RWPE1 (cell line): ENCODE measurements around the gene NANS.
A peak's percentile ranks its signal among the peaks of the same experiment; 100 is the strongest.
"Not testable (repeated sequence)": the region's sequence is repeated elsewhere in the genome, so short reads cannot be mapped to it uniquely, and the experiment has no call there.

Source experiments
- CTCF ChIA-PET: fragments of 350-600 bp; sonication (Branson Sonifier 250); formaldehyde crosslinking; extraction: SDS; loops from one replicate; lab custom pipeline; 2021; lab: Yijun Ruan, JAX
- POLR2A ChIA-PET: fragments of 400-600 bp; formaldehyde crosslinking; extraction: SDS; loops from one replicate; lab custom pipeline; 2020; ENCODE audit warnings: antibody characterized with exemption; ENCODE audit not compliant: low non-redundant PET; lab: Yijun Ruan, JAX
- DNase-seq: peaks from one replicate; pipeline ENCODE4 v3.0.0; 2012; ENCODE audit warnings: low spot score
- H3K27ac ChIP-seq: fragments of 450-650 bp; 2 replicates; pipeline ENCODE4 v1.5.1; 2017
- TF ChIP-seq, protein P1 (sequence below): fragments of 450-650 bp; conservative IDR thresholded peaks from 2 replicates; pipeline ENCODE4 v1.5.1; 2017; ENCODE audit warnings: low read depth, mild to moderate bottlenecking

The NANS gene

DNA sequence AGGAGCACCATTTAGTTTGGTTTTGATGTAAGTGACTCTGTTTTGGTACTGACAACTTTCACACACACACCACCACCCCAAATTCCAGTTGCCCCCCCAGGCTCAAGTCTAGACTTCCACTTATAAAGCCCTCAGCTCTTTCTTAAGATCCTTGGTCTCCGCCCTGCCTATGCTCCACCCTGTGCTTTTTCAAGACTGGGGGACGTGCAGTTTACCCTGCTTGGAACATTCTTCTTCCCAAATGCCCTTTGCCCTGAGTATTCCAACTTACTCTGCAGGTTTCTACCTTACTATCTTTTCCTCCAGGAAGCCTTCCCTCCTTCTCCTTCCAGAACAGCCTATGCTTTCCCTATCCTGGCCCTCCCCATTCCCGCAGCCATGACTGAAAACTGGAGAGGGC, 63.9 kb downstream of the NANS start:
- no peak for DNase-seq
- ChIA-PET CTCF (interaction anchor here (0.6 to 1.5 kb wide), 6 partner anchors 13 to 73 kb away, joined by 3 to 4 read pairs (median 3); no protein-coding TSS in a partner anchor), POLR2A (no interaction called here)

GRCh38 chr9:98121058-98121457, 64.5 kb downstream of the NANS start:
- POLR2A ChIA-PET = interaction anchor here (0.5 to 0.6 kb wide), 2 partner anchors 66 to 77 kb away, joined by 4 read pairs; no protein-coding TSS in a partner anchor
- TF ChIP-seq, protein P1, sequence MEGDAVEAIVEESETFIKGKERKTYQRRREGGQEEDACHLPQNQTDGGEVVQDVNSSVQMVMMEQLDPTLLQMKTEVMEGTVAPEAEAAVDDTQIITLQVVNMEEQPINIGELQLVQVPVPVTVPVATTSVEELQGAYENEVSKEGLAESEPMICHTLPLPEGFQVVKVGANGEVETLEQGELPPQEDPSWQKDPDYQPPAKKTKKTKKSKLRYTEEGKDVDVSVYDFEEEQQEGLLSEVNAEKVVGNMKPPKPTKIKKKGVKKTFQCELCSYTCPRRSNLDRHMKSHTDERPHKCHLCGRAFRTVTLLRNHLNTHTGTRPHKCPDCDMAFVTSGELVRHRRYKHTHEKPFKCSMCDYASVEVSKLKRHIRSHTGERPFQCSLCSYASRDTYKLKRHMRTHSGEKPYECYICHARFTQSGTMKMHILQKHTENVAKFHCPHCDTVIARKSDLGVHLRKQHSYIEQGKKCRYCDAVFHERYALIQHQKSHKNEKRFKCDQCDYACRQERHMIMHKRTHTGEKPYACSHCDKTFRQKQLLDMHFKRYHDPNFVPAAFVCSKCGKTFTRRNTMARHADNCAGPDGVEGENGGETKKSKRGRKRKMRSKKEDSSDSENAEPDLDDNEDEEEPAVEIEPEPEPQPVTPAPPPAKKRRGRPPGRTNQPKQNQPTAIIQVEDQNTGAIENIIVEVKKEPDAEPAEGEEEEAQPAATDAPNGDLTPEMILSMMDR = no peak; the same call in 1 of the 2 replicates
- DNase-seq = peak; percentile 64
- CTCF ChIA-PET = interaction anchor here (0.6 to 1.5 kb wide), 6 partner anchors 13 to 134 kb away, joined by 3 to 5 read pairs (median 4); partner anchors contain the start of gene TBC1D2
- H3K27ac ChIP-seq = peak overlapping the region; percentile 67

More for the DNA sequence above, 63.9 kb downstream of the NANS start:
- H3K27ac ChIP-seq = peak overlapping the region; percentile 81
- TF ChIP-seq, protein P1 = no peak

DNA sequence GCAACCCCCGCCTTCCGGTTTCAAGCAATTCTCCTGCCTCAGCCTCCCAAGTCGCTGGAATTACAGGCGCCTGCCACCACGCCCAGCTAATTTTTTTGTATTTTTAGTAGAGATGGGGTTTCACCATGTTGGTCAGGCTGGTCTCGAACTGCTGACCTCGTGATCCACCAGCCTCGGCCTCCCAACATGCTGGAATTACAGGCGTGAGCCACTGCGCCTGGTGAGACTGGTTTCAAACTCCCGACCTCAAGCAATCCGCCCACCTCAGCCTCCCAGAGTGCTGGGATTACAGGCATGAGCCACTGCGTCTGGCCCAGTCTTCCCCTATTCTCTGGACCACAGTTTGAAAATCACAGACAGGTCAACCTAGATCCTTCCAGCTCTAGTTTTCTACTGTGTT, 67.6 kb downstream of the NANS start:
- POLR2A ChIA-PET = interaction anchor here (1.4 kb wide), 1 partner anchor 68 kb away, joined by 4 read pairs; the partner anchor contains the start of gene CORO2A
- CTCF ChIA-PET, DNase-seq: not testable (repeated sequence)

GRCh38 chr9:98124637-98125426, 68.3 kb downstream of the NANS start:
- ChIA-PET POLR2A (interaction anchor here (1.4 kb wide), 1 partner anchor 67 kb away, joined by 4 read pairs; the partner anchor contains the start of gene CORO2A), CTCF (no interaction called here)
- TF ChIP-seq, protein P1 = no peak
- DNase-seq = no peak
- H3K27ac ChIP-seq = peak overlapping the region; percentile 15

More for the DNA sequence above, 67.6 kb downstream of the NANS start:
- peak overlapping the region; percentile 15 for H3K27ac ChIP-seq

DNA sequence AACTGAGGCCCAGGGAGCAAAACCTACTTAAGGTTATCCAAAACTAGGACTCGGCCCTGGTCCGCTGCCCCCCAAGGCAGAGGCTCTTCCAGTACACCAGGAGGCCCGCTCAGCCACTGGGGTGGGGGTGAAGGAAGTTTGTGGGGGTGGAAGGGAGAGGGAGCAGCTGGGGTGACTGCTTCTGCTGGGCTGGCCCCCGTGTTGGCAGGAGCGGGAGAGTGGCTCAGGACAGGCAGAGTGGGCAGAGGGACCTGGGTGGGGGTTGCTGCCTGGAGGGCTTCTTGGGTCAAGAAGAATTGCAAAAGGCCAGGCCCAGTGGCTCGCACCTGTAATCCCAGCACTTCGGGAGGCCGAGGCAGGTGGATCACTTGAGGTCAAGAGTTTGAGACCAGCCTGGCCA, 70.7 kb downstream of the NANS start:
- no peak overlapping the region for H3K27ac ChIP-seq
- ChIA-PET POLR2A (no interaction called here), CTCF (no interaction called here)
- DNase-seq = no peak
- TF ChIP-seq, protein P1 = no peak

- peak overlapping the region; percentile 2; the same call in 1 of the 2 replicates for H3K27ac ChIP-seq
- ChIA-PET CTCF (no interaction called here), POLR2A (no interaction called here)
- DNase-seq = no peak
- TF ChIP-seq, protein P1 = no peak
These were observed 71.8 kb downstream of the NANS start for GRCh38 chr9:98128316-98128715.
